Stimulated activated CD8-positive, alpha-beta memory T cell treated with anti-CD3 and anti-CD28 coated beads, Interleukin-2, amount 100 ng/mL, for 48 hours (primary cell): ENCODE data around the gene HLA-F.

Source experiments
- DNase-seq, 2 donors: peaks; one replicate each; pipeline ENCODE4 v3.0.0-alpha.2; 2020; ENCODE audit warnings: low read depth in 2 of 2

Gene HLA-F

DNA sequence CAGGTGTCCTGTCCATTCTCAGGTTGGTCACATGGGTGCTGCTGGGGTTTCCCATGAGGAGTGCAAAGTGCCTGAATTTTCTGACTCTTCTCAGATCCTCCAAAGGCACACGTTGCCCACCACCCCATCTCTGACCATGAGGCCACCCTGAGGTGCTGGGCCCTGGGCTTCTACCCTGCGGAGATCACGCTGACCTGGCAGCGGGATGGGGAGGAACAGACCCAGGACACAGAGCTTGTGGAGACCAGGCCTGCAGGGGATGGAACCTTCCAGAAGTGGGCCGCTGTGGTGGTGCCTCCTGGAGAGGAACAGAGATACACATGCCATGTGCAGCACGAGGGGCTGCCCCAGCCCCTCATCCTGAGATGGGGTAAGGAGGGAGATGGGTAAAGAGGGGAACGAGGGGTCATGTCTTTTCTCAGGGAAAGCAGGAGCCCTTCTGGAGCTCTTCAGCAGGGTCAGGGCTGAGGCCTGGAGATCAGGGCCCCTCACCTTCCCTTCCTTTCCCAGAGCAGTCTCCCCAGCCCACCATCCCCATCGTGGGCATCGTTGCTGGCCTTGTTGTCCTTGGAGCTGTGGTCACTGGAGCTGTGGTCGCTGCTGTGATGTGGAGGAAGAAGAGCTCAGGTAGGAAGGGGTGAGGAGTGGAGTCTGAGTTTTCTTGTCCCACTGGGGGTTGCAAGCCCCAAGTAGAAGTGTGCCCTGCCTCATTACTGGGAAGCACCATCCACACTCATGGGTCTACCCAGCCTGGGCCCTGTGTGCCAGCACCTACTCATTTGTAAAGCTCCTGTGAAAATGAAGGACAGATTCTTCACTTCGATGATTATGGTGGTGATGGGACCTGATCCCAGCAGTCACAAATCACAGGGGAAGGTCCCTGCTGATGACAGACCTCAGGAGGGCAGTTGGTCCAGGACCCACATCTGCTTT lies 2.0 kb downstream of the HLA-F start:
- no peak for DNase-seq

- DNase-seq, result no peak
These were observed 2.8 kb downstream of the HLA-F start for GRCh38 chr6:29726001-29726400.

DNA sequence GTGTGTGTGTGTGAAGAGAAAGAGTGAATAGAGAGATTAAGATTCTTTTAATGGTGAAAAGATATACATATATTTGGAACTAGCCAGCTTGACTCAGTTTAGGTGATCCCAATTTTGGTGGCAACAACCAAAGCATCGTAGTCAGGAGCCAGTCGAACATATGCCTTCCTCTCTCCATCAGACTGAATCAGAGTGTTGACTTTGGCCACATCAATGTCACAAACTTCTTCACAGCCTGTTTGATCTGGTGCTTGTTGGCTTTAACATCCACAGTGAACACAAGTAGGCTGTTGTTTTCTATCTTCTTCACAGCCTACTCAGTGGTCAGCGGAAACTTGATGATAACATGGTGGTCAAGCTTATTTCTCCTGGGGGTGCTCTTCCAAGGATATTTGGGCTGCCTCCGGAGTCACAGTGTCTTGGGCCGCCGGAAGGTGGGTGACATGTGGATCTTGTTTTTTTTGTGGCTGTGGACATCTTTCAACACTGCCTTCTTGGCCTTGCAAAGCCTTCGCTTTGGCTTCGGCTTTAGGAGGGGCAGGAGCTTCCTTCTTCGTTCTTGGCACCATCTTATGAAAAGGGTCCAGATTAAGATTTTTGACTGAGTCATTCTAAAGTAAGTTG lies 3.4 kb downstream of the HLA-F start:
- no peak for DNase-seq

GRCh38 chr6:29727637-29728036 lies 4.4 kb downstream of the HLA-F start:
- no peak for DNase-seq

GRCh38 chr6:29728173-29728874 lies 5.1 kb downstream of the HLA-F start:
- DNase-seq, result no peak

GRCh38 chr6:29728875-29729270 lies 5.6 kb downstream of the HLA-F start:
- no peak for DNase-seq

GRCh38 chr6:29729774-29730328 lies 6.6 kb downstream of the HLA-F start:
- no peak for DNase-seq

GRCh38 chr6:29730575-29731126 lies 7.4 kb downstream of the HLA-F start:
- no peak for DNase-seq

GRCh38 chr6:29731281-29731680 lies 8.0 kb downstream of the HLA-F start:
- no peak for DNase-seq

DNA sequence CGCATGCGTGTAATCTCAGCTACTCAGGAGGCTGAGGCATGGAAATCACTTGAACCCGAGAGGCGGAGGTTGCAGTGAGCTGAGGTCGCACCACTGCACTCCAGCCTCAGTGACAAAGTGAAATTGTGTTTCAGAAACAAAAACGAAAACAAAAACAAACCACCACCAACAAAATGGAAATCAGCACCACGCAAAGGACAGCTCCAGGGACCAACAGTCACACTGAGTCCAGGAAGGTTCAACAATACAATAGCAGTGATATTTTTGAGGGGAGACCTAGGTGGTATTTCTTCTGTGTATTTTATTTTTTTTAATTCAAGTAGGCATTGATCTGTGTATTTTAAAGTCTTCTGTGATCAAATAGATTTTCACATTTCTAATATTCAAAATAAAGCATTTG lies 9.8 kb downstream of the HLA-F start:
- no peak for DNase-seq

DNA sequence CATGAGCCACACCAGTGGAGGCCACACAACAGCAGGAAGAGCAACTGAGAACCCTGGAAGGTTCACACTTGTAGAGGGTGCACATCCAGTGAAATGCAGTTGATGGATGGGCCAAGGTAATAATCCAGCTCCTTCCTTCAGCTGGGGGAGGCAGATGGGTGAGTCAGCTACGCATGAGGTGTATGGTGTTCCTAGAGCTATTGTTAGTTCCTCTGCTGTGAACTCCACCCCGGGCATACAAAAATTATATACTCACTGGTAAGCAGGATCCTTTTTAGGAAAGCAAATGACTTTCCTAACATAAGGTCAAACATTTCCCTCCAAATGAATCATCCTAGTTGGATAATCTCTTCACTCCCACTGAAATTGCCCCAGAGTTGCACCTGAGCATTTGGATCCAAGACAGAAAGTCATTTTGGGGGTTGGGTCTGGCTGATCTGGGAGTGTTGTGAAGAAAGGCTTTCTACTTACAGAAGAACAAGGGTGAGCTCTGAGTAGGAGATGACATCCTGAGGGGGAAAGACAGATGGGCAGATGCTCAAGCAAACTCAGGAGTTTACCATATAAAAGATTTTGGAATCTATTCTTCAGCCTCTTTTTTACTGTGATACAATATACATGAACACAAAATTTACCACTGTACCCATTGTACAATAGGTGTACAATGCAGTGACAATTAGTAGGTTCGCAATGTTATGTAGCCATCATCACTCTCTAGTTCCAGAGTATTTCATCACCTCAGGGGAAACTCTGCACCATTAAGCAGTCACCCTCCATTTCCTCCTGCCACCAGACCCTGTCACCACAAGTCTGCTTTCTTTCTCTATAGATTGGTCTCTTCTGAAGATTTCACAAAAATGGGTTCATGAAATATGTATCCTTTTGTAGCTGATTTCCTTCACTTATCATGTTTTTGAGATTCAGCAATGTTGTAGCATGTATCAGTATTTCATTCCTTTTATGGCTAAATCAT lies 11.1 kb downstream of the HLA-F start:
- DNase-seq, result no peak

DNA sequence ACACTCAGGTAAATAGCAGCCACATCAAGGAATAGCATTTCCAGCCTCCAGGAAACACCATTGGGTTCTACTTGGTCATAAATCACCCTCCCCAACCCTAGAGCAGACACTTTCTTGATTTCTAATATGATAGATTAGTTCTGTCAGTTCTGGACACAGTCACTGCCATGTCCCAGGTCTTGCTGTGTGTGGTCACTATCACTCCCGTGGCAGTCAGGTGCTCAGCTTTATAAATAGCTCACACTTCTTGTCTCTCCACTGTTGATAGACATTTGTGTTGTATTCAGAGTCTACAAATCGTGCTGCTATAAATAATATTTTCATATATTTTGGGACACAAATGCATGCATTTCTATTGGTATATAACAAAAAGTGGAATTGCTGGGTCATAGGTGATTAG lies 13.3 kb downstream of the HLA-F start:
- no peak for DNase-seq

DNA sequence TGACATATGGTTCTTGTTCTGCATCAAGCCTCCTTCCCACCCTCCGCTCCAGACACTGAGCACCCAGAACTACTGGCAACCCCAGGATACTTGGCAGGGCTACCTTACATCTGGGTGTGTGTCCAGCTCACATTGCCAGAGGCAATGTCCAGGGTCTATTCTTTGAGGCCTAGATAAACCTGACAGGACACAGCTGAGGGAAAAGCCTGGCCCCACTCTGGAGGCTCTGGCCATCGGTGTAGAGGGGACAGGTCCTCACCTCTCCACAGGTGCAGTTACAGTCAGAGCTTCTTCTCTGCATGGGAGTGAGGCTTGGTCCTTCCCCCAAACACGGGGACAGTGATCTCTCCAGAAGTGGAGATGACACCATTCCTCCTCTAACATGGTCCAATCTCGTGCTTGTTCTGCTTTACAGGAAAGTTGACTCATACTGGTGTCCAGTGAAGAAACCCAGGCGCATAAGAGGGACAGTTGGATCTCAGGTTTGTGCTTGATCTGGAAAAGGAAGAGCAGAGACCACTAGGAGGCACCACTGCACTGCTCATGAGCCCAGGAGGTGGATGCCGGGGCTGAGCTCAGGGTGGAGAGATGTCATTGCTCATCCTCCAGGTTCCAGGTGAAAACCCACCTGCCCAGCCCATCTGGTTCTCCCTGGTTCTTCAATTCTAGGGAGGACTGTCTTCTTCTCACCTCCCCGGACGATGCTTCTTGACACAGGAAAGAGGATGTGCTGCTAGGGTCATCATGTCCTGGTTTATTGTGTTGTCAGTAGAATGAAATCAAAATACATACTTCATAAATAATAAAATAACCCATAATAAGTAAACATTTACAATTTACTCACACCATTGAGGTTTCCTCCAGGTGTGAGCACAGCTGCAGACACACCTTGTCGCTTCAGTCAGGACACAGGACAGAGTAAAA lies 14.7 kb downstream of the HLA-F start:
- DNase-seq, result peak in 1 of 2 donors; percentile 34

DNA sequence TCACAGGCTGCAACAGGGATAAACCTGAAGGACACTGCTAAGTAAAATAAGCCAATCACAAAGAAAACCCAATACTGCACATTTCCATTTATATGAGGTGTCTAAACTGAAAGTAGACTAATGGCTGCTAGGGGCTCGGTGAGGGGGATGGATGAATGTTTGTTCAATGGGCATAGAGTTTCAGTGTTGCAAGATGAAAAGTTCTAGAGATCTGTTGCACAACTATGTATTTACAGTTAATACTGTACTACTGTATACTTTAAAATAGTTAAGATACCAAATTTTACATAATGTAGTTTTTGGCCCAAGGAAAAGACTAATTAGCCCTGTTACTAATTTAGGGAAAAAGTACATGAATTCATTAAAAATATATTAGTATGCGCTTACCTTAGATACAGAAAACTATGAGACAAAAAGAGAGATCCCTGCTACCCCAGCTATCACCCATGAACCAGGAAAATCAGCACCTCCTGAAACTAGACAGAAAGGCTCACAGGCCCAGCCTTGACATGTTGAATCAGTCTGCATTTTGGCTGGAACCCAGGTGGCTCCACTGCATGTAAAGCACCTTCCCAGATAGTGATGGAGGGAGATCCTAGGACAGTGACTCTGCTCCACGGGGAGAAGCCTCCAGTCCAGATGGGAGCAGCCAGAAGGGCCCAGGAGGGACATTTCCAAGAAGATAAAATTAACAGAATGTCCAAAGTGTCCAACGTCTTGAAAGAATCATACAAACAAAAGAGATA lies 16.1 kb downstream of the HLA-F start:
- no peak for DNase-seq

DNA sequence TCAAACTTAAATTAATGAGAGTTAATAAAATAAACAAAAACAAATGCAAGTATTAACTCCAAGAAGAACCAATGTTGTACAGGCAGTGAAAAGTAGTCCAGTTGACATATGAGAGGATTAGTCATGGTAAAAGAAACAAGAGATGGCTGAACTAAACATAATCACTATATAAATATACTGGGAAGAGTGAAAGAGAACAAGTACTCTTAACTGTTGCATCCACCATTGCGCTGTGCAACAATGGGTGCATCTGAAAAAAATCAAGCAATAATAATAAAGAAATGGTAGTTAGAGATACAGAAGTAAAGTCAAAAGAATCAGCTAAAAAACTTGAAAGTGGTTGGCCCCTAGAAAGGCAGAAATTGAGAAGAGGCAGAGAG lies 16.6 kb downstream of the HLA-F start:
- no peak for DNase-seq

DNA sequence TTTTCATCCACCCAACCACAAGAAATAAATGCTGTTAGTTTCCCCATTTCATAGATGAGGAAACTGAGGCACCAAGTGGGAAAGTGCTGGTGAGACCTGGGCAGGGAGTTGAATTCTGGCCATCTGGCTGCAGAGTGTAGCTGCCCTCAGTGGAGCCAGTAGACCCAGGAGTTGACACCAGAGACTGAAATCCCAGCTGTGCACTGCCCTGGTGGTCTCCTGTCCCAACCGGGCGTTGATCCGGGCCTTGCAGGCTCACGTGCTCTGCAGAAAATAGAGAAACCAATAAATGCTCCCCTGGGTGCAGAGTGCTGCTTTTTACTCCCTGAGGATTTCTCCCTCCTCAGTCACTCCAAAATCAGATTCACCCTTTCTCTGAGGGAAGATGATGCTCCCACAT lies 18.4 kb downstream of the HLA-F start:
- no peak for DNase-seq

DNA sequence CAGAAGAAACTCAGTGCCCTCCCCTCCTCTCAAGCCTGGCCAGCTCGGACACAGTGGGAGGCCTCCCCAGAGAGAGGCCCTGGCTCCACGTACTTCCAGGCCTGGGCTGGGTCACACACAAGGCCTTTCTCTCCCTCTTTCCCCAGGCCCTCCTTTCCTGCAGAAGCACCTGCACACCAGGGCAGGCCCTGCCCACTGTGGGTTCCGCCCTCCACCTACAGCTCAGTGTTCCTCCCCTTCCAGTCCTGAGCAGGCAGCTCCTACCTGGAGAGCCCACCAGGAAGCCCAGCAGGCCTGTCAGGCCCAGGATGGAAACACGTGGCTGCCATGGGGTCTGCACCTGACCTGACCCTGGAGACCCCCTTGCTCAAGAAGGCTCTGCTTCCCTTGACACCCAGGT lies 18.9 kb downstream of the HLA-F start:
- DNase-seq, result no peak

GRCh38 chr6:29743025-29743424 lies 19.8 kb downstream of the HLA-F start:
- no peak for DNase-seq

GRCh38 chr6:29743568-29743967 lies 20.3 kb downstream of the HLA-F start:
- no peak for DNase-seq
